NCI-H2196 treated with DMSO at 0.1 percent for 48 hours (cell line): ENCODE results near the gene RNF13.
"Not testable (repeated sequence)": the region's sequence is repeated elsewhere in the genome, so short reads cannot be mapped to it uniquely, and the experiment has no call there.

ENCODE experiments used
- DNase-seq: peaks from one replicate; lab custom pipeline; 2025; ENCODE audit not compliant: unreplicated experiment; lab: John Stamatoyannopoulos, UW

RNF13 gene

GRCh38 chr3:149895339-149895738, 82.3 kb downstream of the RNF13 start:
- peak; percentile 28 for DNase-seq

GRCh38 chr3:149895769-149896168, 82.8 kb downstream of the RNF13 start:
- DNase-seq, result no peak

- DNase-seq, result no peak
Measured at GRCh38 chr3:149898771-149899170, 85.8 kb downstream of the RNF13 start.

DNA sequence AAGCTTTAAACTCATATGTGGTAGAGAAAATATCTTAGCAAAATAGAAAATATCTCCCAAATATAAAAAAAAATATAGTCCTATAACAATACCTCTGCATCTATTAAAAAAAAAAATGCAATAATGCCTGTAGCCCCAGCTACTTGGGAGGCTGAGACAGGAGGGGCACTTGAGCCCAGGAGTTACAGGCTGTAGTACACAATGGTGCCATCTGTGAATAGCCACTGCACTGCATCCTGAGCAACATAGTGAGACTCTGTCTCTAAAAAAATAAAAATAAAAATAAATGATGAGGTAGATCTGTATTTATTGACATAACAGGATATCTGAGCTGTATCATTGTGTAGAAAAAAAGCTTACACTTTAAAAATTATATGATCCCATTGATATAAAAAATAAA, 87.3 kb downstream of the RNF13 start:
- DNase-seq, result no peak

GRCh38 chr3:149901770-149902169, 88.8 kb downstream of the RNF13 start:
- DNase-seq, result no peak

GRCh38 chr3:149902498-149903139, 89.6 kb downstream of the RNF13 start:
- no peak for DNase-seq

- no peak for DNase-seq
Measured at GRCh38 chr3:149906036-149906435, 93.0 kb downstream of the RNF13 start.

GRCh38 chr3:149908424-149908957, 95.5 kb downstream of the RNF13 start:
- DNase-seq, result no peak

- no peak for DNase-seq
Measured at GRCh38 chr3:149909923-149910322, 96.9 kb downstream of the RNF13 start.

GRCh38 chr3:149917124-149917667, 104.2 kb downstream of the RNF13 start:
- DNase-seq, result no peak

DNA sequence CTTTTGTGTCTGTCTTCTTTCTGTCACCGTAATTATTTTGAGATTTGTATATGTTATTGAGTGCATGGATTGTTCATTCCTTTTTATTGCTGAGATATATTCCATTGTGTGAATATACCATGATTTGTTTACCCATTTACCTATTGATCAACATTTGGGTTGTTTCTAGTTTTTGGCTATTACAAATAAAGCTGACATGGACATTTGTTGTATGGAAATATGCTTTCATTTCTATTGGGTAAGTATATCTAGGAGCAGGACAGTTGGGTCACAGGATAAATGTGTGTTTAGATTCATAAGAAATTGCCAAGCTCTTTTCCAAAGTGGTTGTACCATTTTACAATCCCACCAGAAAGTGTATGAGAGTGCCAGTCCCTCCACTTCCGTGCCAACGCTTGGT, 106.5 kb downstream of the RNF13 start:
- DNase-seq, result no peak

- no peak for DNase-seq
Measured at GRCh38 chr3:149920119-149920518, 107.1 kb downstream of the RNF13 start.

DNA sequence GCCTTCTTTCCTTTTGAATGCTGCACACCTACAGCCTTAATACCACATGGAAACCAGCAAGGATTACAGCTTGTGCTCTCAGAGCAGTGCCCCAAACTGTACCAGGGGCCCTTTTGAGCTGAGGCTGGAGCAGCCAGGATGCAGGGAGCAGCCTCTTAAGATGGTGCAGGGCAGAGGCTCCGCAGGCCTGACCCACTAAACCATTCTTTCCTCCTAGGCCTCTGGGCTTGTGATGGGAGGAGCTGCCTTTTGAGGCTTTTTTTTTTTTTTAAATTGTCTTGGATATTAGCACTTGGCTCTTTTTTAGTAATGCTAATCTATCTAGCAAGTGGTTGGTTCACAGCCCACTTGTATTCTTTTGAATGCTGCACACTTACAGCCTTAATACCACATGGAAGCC, 120.0 kb downstream of the RNF13 start:
- no peak for DNase-seq

GRCh38 chr3:149933858-149934257, 120.8 kb downstream of the RNF13 start:
- DNase-seq, result no peak

- DNase-seq, result no peak
Measured at GRCh38 chr3:149934524-149934923, 121.5 kb downstream of the RNF13 start.

GRCh38 chr3:149936812-149937230, 123.8 kb downstream of the RNF13 start:
- peak; percentile 16 for DNase-seq

GRCh38 chr3:149938392-149939055, 125.5 kb downstream of the RNF13 start:
- DNase-seq, result not testable (repeated sequence)

GRCh38 chr3:149941186-149941585, 128.2 kb downstream of the RNF13 start:
- DNase-seq, result no peak

DNA sequence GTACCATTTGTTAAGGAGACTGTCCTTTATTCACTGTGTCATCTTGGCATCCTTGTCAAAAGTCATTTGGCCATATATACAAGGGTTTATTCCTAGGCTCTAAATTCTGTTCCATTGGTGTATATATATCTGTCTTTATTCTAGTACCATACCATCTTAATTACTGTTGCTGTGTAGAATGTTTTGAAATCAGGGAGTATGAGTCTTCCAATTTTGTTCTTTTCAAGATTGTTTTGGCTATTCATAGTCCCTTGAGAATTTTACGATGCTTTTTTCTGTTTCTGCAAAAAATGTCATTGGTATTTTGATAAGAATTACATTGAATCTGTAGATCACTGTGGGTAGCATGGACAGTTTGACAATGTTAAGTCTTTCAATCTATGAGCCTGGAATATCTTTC, 128.9 kb downstream of the RNF13 start:
- DNase-seq, result no peak

GRCh38 chr3:149942409-149942808, 129.4 kb downstream of the RNF13 start:
- DNase-seq, result no peak

GRCh38 chr3:149943966-149944365, 131.0 kb downstream of the RNF13 start:
- not testable (repeated sequence) for DNase-seq

DNA sequence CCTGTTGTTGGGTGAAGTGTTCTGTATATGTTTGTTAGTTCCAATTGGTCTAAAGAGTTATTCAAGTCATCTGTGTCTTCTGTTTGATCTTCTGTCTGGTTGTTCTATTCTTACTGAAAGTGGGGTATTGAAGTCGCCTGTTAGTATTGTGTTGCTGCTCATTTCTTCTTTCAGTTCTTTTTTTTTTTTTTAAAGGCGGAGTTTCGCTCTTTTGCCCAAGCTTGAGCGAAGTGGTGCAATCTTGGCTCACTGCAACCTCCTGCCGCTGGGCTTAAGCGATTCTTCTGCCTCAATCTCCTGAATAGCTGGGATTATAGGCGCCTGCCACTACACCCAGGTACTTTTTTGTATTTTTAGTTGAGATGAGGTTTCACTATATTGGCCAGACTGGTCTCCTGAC, 134.2 kb downstream of the RNF13 start:
- no peak for DNase-seq
